Tibial nerve (tissue), 4 donors: Measurements from ENCODE around the gene PIK3R1.

ENCODE experiments used
- CTCF ChIP-seq, 5 experiments: fragments of 200-600 bp in 3 of 5; fragments of 450-650 bp in 2 of 5; sonication (generic) in 3 of 5; IDR thresholded peaks; one replicate each; pipeline ENCODE4 v1.5.1; 2016 to 2019; ENCODE audit warnings: antibody characterized with exemption in 5 of 5, mild to moderate bottlenecking in 3 of 5, moderate library complexity in 2 of 5
- EP300 ChIP-seq, 2 donors: sonication (generic); formaldehyde crosslinking; IDR thresholded peaks; one replicate each; pipeline ENCODE4 v1.6.1; 2017; ENCODE audit warnings: antibody characterized with exemption in 2 of 2, mild to moderate bottlenecking in 1 of 2
- POLR2A ChIP-seq, 2 donors: fragments of 450-650 bp; IDR thresholded peaks; one replicate each; pipeline ENCODE4 v1.6.1; 2017; ENCODE audit warnings: antibody characterized with exemption in 2 of 2, mild to moderate bottlenecking in 2 of 2, moderate library complexity in 2 of 2

GRCh38 chr5:68227532-68228160 lies 12.1 kb downstream of the PIK3R1 start:
- TF ChIP-seq EP300 (IDR thresholded peaks at IDR 0.05) (no peak), CTCF (IDR thresholded peaks at IDR 0.05) (no peak), POLR2A (IDR thresholded peaks at IDR 0.05) (no peak)
